H9 (cell line): ENCODE measurements around the gene SORCS2. TPM values are rescaled to one million over a fixed set of nuclear protein-coding genes. Genes with fewer than 3 reads are reported as not detected.

ENCODE experiments used
- DNase-seq: peaks from one replicate; pipeline ENCODE4 v3.0.0-alpha.2; 2017
- H2AFZ ChIP-seq: one replicate; pipeline ENCODE4 v1.6.1; 2013; ENCODE audit warnings: mild to moderate bottlenecking, low read length, control low read depth, moderate library complexity
- H2AK5ac ChIP-seq: 2 replicates; pipeline ENCODE4 v1.6.1; 2013; ENCODE audit warnings: low read length, control low read depth, mixed read lengths; ENCODE audit not compliant: insufficient read length
- H2BK120ac ChIP-seq: one replicate; pipeline ENCODE4 v1.6.1; 2013; ENCODE audit warnings: low read depth, mild to moderate bottlenecking, low read length, control low read depth, inconsistent platforms; ENCODE audit not compliant: poor library complexity, severe bottlenecking
- H2BK12ac ChIP-seq: 2 replicates; pipeline ENCODE4 v1.6.1; 2013; ENCODE audit warnings: low read length, control low read depth, mixed read lengths, low read depth; ENCODE audit not compliant: insufficient read length
- H2BK15ac ChIP-seq: 2 replicates; pipeline ENCODE4 v1.6.1; 2013; ENCODE audit warnings: low read depth, low read length, control low read depth
- H2BK20ac ChIP-seq: one replicate; pipeline ENCODE4 v1.6.1; 2013; ENCODE audit warnings: low read depth, mild to moderate bottlenecking, low read length, control low read depth, inconsistent platforms; ENCODE audit not compliant: poor library complexity, severe bottlenecking
- H2BK5ac ChIP-seq: 2 replicates; pipeline ENCODE4 v1.6.1; 2013; ENCODE audit warnings: low read length, control low read depth, mixed read lengths; ENCODE audit not compliant: insufficient read length
- H3K14ac ChIP-seq: 2 replicates; pipeline ENCODE4 v1.6.1; 2013; ENCODE audit warnings: low read length, control low read depth; ENCODE audit not compliant: insufficient read depth
- H3K18ac ChIP-seq: 2 replicates; pipeline ENCODE4 v1.6.1; 2013; ENCODE audit warnings: low read depth, mild to moderate bottlenecking, mixed read lengths, low read length, control low read depth; ENCODE audit not compliant: insufficient read length
- H3K23ac ChIP-seq: 2 replicates; pipeline ENCODE4 v1.6.1; 2013; ENCODE audit warnings: low read length, control low read depth, mixed read lengths, low read depth; ENCODE audit not compliant: insufficient read length
- H3K23me2 ChIP-seq: 2 replicates; pipeline ENCODE4 v1.6.1; 2013; ENCODE audit warnings: low read depth, mild to moderate bottlenecking, mixed read lengths, low read length, control low read depth; ENCODE audit not compliant: insufficient read length, poor library complexity, severe bottlenecking
- H3K27ac ChIP-seq: 2 replicates; pipeline ENCODE4 v1.5.1; 2013; ENCODE audit warnings: low read length, control low read depth, mixed read lengths, low read depth; ENCODE audit not compliant: insufficient read length
- H3K27me3 ChIP-seq: 2 replicates; pipeline ENCODE4 v1.6.1; 2013; ENCODE audit warnings: low read length, control low read depth, inconsistent platforms; ENCODE audit not compliant: insufficient read depth
- H3K4ac ChIP-seq: 2 replicates; pipeline ENCODE4 v1.6.1; 2013; ENCODE audit warnings: low read depth, mild to moderate bottlenecking, control low read depth, inconsistent platforms, low read length, moderate library complexity
- H3K4me1 ChIP-seq: 2 replicates; pipeline ENCODE4 v1.6.1; 2013; ENCODE audit warnings: low read length, control low read depth, inconsistent platforms; ENCODE audit not compliant: insufficient read depth
- H3K4me2 ChIP-seq: 2 replicates; pipeline ENCODE4 v1.6.1; 2013; ENCODE audit warnings: low read length, control low read depth, mixed read lengths; ENCODE audit not compliant: insufficient read length, insufficient read depth
- H3K56ac ChIP-seq: 2 replicates; pipeline ENCODE4 v1.6.1; 2013; ENCODE audit warnings: low read depth, mild to moderate bottlenecking, mixed read lengths, low read length, control low read depth; ENCODE audit not compliant: insufficient read length
- H3K79me1 ChIP-seq: 2 replicates; pipeline ENCODE4 v1.6.1; 2013; ENCODE audit warnings: low read depth, mild to moderate bottlenecking, moderate library complexity, low read length, control low read depth, inconsistent platforms; ENCODE audit not compliant: insufficient read depth, poor library complexity, severe bottlenecking
- H3K79me2 ChIP-seq: 2 replicates; pipeline ENCODE4 v1.6.1; 2013; ENCODE audit warnings: low read length, control low read depth, inconsistent platforms; ENCODE audit not compliant: insufficient read depth
- H3K9ac ChIP-seq: 2 replicates; pipeline ENCODE4 v1.6.1; 2013; ENCODE audit warnings: low read length, control low read depth, mixed read lengths; ENCODE audit not compliant: insufficient read length; ENCODE audit errors: extremely low read depth
- H3K9me3 ChIP-seq: one replicate; pipeline ENCODE4 v1.6.1; 2013; ENCODE audit warnings: low read depth, low read length, inconsistent platforms; ENCODE audit not compliant: control insufficient read depth
- H3T11ph ChIP-seq: one replicate; pipeline ENCODE4 v1.6.1; 2013; ENCODE audit warnings: mild to moderate bottlenecking, low read length, control low read depth, inconsistent platforms
- H4K20me1 ChIP-seq: one replicate; pipeline ENCODE4 v1.6.1; 2013; ENCODE audit not compliant: control insufficient read depth, insufficient read length, insufficient read depth
- H4K5ac ChIP-seq: 2 replicates; pipeline ENCODE4 v1.6.1; 2013; ENCODE audit warnings: low read depth, mild to moderate bottlenecking, mixed read lengths, low read length, control low read depth; ENCODE audit not compliant: insufficient read length
- H4K8ac ChIP-seq: replicated peaks from 2 replicates; pipeline ENCODE4 v1.6.1; 2013; ENCODE audit warnings: low read length, control low read depth, mixed read lengths, low read depth; ENCODE audit not compliant: insufficient read length
- H4K91ac ChIP-seq: 2 replicates; pipeline ENCODE4 v1.6.1; 2013; ENCODE audit warnings: low read depth, mild to moderate bottlenecking, moderate library complexity, mixed read lengths, low read length, control low read depth; ENCODE audit not compliant: insufficient read length
- H3K27ac Mint-ChIP-seq, 3 experiments: 2 replicates in 2 of 3; 3 replicates in 1 of 3; pipeline ENCODE4 v1.8.0; 2020 to 2021; ENCODE audit warnings: mixed read lengths in 3 of 3, mild to moderate bottlenecking in 1 of 3, moderate library complexity in 1 of 3
- H3K27me3 Mint-ChIP-seq: 2 replicates; pipeline ENCODE4 v1.8.0; 2021; ENCODE audit warnings: low read depth, mild to moderate bottlenecking, moderate library complexity, mixed read lengths
- H3K36me3 Mint-ChIP-seq, 3 experiments: 2 replicates in 2 of 3; 3 replicates in 1 of 3; pipeline ENCODE4 v1.8.0; 2020 to 2021; ENCODE audit warnings: low read depth in 3 of 3, mixed read lengths in 3 of 3; ENCODE audit not compliant: insufficient read depth in 1 of 3
- H3K4me1 Mint-ChIP-seq, 2 experiments: 2 replicates each; pipeline ENCODE4 v1.8.0; 2020; ENCODE audit warnings: mixed read lengths in 2 of 2
- H3K4me3 Mint-ChIP-seq, 2 experiments: 2 replicates in 1 of 2; 3 replicates in 1 of 2; pipeline ENCODE4 v1.8.0; 2020 to 2021; ENCODE audit warnings: mild to moderate bottlenecking in 2 of 2, mixed read lengths in 2 of 2, moderate library complexity in 1 of 2
- H3K9me3 Mint-ChIP-seq, 2 experiments: 2 replicates in 1 of 2; 3 replicates in 1 of 2; pipeline ENCODE4 v1.8.0; 2020; ENCODE audit warnings: mild to moderate bottlenecking in 2 of 2, mixed read lengths in 2 of 2, moderate library complexity in 1 of 2
- WGBS: extraction: QIAGEN DNeasy Blood & Tissue Kit; methylation state at CpG from one replicate; pipeline ENCODE4 v1.1.7; 2013; ENCODE audit warnings: missing lambda C conversion rate, low lambda C conversion rate, mixed read lengths; ENCODE audit not compliant: insufficient read length; ENCODE audit errors: extremely low coverage; 5-methylcytosine and 5-hydroxymethylcytosine counted together
- total RNA-seq: library from RNA; stranded (reverse); gene quantifications from 2 replicates; pipeline ENCODE4 v1.2.1, GENCODE V29; 2021
- TF ChIP-seq, protein P1 (sequence below): fragments of 200-600 bp; sonication (generic); conservative IDR thresholded peaks from 3 replicates; pipeline ENCODE4 v1.8.0; 2021; ENCODE audit warnings: antibody characterized with exemption, mild to moderate bottlenecking

Gene SORCS2
- total RNA-seq, 1 experiment from 2014 or later = 0.57 TPM

DNA sequence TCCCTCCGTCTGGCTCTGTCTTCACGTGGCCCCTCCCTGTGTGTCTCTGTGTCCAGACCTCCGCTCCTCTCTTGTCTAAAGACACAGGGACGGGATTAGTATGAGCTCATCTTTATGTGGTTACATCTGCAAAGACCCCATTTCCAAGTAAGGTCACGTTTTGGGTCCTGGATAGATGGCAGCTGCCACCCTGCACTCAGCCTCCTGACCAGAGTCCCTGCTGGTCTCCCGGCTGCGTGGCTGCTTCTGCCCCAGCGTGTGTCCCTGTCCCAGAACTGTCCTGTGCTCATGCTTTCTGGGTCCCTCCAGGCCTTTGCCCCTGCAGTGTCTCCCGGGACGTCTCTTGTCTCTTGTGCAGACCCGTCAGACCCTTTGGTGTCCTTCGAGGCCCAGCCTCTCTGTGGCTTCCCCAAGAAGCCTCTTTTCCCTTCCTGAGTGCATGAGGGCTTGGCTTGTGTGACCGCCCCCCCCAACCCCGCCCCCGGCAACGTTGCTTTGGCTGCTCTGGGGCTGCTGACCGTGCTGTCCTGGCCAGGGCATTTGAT, 135.1 kb downstream of the SORCS2 start:
- Histone ChIP-seq H2AK5ac (no peak overlapping the region), H3K4ac (no peak overlapping the region), H3K79me1 (no peaks in the 10 kb centered on the region), H2BK5ac (no peak overlapping the region), H3K27me3 (no peaks in the 10 kb centered on the region), H4K8ac (no peak overlapping the region), H3K14ac (no peak overlapping the region), H2AFZ (no peak overlapping the region), H4K5ac (no peak overlapping the region), H3K9me3 (no peaks in the 10 kb centered on the region), H3K27ac (no peak overlapping the region), H4K20me1 (no peaks in the 10 kb centered on the region), H3K23ac (no peak overlapping the region), H2BK20ac (no peak overlapping the region), H3T11ph (no peak overlapping the region), H3K4me2 (no peak overlapping the region), H2BK12ac (no peak overlapping the region), H4K91ac (no peak overlapping the region), H2BK120ac (no peak overlapping the region), H3K18ac (no peak overlapping the region), H3K23me2 (no peaks in the 10 kb centered on the region), H3K4me1 (no peaks in the 10 kb centered on the region), H3K56ac (no peak overlapping the region), H3K9ac (no peak overlapping the region), H3K79me2 (no peaks in the 10 kb centered on the region), H2BK15ac (no peak overlapping the region)
- DNase-seq = no peak
- Mint-ChIP-seq H3K27ac (peak overlapping the region in 1 of 3 experiments; percentile 79; a peak in 1 of 7 replicates), H3K27me3 (peaks cover 3% of the 10 kb centered on the region), H3K9me3 (no peaks in the 10 kb centered on the region), H3K36me3 (no peaks in the 10 kb centered on the region), H3K4me3 (no peak overlapping the region), H3K4me1 (peaks cover 6 to 21% of the 10 kb centered on the region in 2 experiments)
- TF ChIP-seq, protein P1, sequence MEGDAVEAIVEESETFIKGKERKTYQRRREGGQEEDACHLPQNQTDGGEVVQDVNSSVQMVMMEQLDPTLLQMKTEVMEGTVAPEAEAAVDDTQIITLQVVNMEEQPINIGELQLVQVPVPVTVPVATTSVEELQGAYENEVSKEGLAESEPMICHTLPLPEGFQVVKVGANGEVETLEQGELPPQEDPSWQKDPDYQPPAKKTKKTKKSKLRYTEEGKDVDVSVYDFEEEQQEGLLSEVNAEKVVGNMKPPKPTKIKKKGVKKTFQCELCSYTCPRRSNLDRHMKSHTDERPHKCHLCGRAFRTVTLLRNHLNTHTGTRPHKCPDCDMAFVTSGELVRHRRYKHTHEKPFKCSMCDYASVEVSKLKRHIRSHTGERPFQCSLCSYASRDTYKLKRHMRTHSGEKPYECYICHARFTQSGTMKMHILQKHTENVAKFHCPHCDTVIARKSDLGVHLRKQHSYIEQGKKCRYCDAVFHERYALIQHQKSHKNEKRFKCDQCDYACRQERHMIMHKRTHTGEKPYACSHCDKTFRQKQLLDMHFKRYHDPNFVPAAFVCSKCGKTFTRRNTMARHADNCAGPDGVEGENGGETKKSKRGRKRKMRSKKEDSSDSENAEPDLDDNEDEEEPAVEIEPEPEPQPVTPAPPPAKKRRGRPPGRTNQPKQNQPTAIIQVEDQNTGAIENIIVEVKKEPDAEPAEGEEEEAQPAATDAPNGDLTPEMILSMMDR = no peak
- WGBS = no CpG with 5 or more reads among the region's 17 CpGs
